ENCODE results near the gene ZCCHC14. TPM values are rescaled to one million over a fixed set of nuclear protein-coding genes. Genes with fewer than 3 reads are reported as not detected.
"Not testable (repeated sequence)": the region's sequence is repeated elsewhere in the genome, so short reads cannot be mapped to it uniquely, and the experiment has no call there.

The ZCCHC14 gene
- total RNA-seq, 2 donors from 2014 or later = 33.0 to 45.6 TPM

DNA sequence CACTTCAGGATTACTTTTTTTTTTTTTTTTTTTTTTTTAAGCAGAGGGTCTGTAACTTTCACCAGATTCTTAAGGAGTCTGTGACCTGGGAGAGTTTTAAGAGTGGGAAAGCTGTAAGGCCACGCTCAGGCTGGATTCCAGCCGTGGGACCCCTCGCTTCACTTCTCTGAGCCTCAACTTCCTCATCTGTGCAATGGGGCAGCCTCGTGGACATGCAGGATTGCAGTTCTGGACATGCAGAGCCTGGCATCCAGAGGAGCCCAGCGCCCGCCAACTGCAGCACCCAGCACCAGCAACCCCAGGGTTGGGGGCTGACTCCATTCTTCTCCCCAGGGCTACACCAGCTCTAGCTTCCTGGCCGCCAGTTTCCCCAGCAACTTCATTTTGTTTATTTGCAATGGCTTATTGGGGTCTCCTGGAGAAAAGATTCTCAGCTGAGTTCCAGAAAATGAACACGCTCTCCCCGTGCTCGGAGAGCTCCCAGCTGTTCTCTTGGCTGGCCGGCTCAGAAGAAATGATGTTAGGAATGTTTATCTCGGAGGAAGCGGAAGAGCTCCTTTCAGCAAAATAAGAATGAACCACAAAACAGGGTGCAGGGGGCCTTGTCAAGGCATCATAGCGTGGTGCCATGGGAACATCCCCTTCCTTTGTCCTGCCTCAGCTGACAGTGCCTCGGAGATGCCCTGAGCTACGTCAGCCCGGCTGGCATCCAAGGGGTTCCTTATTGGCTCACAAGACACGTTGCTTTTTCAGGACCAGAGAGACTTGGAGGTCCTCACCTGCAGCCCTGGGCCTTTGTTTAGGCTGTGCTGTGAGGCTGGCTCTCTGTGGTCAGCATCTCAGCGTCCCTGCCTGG lies 22.9 kb upstream of the ZCCHC14 start:
- Histone ChIP-seq H3K4me3 (no peak overlapping the region), H3K36me3 (no peaks in the 10 kb centered on the region), H3K27ac (peak overlapping the region; percentile 63 to 97), H3K4me1 (ENCODE audit: control insufficient read depth in 1 of 2, low read depth in 2 of 2) (peaks cover 17 to 36% of the 10 kb centered on the region in 2 donors), H3K9me3 (no peaks in the 10 kb centered on the region), H3K27me3 (replicated peaks; ENCODE audit: insufficient read depth) (no peaks in the 10 kb centered on the region)
- ATAC-seq (ENCODE audit: insufficient number of reproducible peaks, low FRiP score, low read depth) (no peak), DNase-seq (ENCODE audit: low spot score) (no peak)
- TF ChIP-seq, protein P1, sequence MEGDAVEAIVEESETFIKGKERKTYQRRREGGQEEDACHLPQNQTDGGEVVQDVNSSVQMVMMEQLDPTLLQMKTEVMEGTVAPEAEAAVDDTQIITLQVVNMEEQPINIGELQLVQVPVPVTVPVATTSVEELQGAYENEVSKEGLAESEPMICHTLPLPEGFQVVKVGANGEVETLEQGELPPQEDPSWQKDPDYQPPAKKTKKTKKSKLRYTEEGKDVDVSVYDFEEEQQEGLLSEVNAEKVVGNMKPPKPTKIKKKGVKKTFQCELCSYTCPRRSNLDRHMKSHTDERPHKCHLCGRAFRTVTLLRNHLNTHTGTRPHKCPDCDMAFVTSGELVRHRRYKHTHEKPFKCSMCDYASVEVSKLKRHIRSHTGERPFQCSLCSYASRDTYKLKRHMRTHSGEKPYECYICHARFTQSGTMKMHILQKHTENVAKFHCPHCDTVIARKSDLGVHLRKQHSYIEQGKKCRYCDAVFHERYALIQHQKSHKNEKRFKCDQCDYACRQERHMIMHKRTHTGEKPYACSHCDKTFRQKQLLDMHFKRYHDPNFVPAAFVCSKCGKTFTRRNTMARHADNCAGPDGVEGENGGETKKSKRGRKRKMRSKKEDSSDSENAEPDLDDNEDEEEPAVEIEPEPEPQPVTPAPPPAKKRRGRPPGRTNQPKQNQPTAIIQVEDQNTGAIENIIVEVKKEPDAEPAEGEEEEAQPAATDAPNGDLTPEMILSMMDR (IDR thresholded peaks at IDR 0.05) = no peak

DNA sequence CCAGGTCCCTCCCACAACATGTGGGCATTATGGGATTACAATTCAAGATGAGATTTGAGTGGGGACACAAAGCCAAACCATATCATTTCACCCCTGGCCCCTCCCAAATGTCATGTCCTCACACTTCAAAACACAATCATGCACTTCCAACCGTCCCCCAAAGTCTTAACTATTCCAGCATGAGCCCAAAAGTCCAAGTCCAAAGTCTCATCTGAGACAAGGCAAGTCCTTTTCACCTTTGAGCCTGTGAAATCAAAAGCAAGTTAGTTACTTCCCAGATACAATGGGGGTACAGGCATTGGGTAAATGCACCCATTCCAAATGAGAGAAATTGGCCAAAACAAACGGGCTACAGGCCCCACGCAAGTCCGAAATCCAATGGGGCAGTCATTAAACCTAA lies 17.0 kb upstream of the ZCCHC14 start:
- ATAC-seq (ENCODE audit: insufficient number of reproducible peaks, low FRiP score, low read depth); H3K4me1 ChIP-seq (ENCODE audit: control insufficient read depth in 1 of 2, low read depth in 2 of 2); H3K27ac ChIP-seq; H3K27me3 ChIP-seq (replicated peaks; ENCODE audit: insufficient read depth); H3K9me3 ChIP-seq; H3K36me3 ChIP-seq; DNase-seq (ENCODE audit: low spot score); H3K4me3 ChIP-seq: not testable (repeated sequence)

DNA sequence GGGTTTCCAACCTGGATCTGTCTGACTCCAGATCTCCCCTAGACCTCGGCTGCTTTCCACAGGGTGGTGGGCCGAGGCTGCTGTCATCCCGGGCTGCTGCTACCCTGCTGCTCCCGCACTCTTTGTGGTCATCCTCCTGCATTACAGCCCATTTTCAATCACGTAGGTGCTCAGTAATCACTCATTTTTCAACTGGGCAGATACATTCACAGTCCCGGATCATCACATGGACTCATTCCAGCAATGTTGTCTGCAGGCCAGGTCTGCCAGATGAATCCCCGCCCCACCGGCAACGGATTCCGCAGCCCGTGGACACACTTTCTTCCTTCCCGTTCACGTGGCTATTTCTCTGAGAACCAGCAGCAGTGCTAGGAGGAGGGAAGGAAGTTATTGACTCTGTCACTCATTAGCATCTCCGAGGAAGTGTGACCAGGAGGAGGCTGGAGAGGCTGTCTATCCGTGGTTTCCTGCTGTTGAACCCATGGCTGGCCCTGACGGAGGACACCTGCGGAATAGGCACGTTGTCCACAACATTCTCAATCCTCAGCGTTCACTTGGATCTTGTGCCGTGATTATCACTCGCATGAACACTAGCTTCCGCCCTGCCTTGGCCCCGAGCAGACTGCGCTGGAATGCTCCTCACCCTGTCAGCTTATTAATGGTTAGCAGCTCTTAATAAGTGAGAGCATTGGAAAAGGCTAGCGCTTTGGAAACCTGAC lies 14.7 kb upstream of the ZCCHC14 start:
- Histone ChIP-seq H3K9me3 (no peaks in the 10 kb centered on the region), H3K27ac (no peak overlapping the region), H3K36me3 (no peaks in the 10 kb centered on the region), H3K27me3 (replicated peaks; ENCODE audit: insufficient read depth) (no peaks in the 10 kb centered on the region), H3K4me1 (ENCODE audit: control insufficient read depth in 1 of 2, low read depth in 2 of 2) (no peaks in the 10 kb centered on the region), H3K4me3 (no peak overlapping the region)
- ATAC-seq (ENCODE audit: insufficient number of reproducible peaks, low FRiP score, low read depth) (no peak), DNase-seq (ENCODE audit: low spot score) (no peak)
- TF ChIP-seq, protein P1 (IDR thresholded peaks at IDR 0.05) = no peak

DNA sequence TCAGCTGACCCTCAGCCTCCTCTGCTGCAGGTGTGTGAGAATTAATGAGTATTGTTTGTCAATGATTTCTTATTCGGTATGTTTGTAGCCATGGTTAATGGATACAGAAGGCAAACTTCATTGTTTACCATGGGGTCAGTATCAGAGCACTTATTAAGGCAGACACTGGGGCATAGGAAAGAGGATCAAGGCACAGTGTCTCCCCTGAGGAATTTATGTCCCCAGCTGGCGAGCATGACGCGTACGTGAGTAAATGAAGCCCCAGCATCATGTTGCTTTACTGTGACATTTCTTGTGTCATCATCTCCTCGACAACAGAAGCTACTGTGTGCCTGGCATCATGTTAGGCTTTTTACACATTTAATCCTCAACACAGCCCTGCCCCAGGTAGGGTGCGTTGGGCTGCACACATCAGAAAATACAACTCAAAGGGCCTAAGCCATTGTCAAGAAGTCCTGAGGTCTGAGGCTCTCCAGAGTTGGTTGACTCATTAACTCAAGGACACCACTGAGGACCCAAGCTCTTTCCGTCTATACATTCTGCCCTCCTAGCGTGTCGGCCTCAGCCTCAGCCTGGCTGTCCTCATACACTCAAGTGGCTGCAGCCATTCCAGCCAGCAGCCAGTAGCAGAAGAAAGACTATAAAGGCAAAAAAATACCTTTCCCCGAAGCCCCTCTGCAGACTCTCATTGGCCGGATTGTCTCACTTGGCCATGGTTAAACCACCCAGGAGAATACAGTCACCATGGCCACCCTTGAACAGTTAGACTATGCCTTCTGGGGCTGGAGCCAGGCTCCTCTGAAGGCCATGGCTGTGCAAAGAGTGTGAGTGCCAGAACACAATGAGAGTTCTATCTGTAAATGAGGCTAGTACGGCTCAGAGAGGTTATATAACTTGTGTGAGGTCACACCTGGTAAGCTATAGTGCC lies 13.9 kb upstream of the ZCCHC14 start:
- Histone ChIP-seq H3K9me3 (no peaks in the 10 kb centered on the region), H3K27ac (no peak overlapping the region), H3K36me3 (no peaks in the 10 kb centered on the region), H3K27me3 (replicated peaks; ENCODE audit: insufficient read depth) (no peaks in the 10 kb centered on the region), H3K4me1 (ENCODE audit: control insufficient read depth in 1 of 2, low read depth in 2 of 2) (no peaks in the 10 kb centered on the region), H3K4me3 (no peak overlapping the region)
- ATAC-seq (ENCODE audit: insufficient number of reproducible peaks, low FRiP score, low read depth) = no peak
- TF ChIP-seq, protein P1 (IDR thresholded peaks at IDR 0.05) = no peak
- no peak for DNase-seq (ENCODE audit: low spot score)

DNA sequence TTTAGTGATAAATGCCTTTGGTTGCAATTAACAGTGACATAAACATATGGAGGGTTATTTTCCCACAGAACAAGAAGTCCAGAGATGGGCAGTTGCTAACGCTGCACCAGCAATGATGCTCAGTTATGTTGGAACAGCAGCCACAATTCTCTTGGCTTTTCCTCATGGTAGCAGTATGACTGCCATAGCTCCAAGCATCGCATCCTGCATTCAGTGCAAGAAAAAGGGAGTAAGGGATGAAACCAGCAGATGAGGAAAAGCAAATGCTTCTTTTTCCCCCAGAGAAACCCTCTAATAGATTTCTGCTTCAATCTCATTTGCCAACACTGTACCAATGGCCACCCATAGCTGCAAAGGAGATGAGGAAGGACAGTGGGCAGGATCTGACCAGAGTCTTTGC lies 13.0 kb upstream of the ZCCHC14 start:
- Histone ChIP-seq H3K27me3 (replicated peaks; ENCODE audit: insufficient read depth) (no peaks in the 10 kb centered on the region), H3K4me1 (ENCODE audit: control insufficient read depth in 1 of 2, low read depth in 2 of 2) (no peaks in the 10 kb centered on the region), H3K4me3 (no peak overlapping the region), H3K27ac (no peak overlapping the region), H3K9me3 (no peaks in the 10 kb centered on the region), H3K36me3 (no peaks in the 10 kb centered on the region)
- no peak for ATAC-seq (ENCODE audit: insufficient number of reproducible peaks, low FRiP score, low read depth)
- TF ChIP-seq, protein P1 (IDR thresholded peaks at IDR 0.05) = no peak
- DNase-seq (ENCODE audit: low spot score) = no peak

DNA sequence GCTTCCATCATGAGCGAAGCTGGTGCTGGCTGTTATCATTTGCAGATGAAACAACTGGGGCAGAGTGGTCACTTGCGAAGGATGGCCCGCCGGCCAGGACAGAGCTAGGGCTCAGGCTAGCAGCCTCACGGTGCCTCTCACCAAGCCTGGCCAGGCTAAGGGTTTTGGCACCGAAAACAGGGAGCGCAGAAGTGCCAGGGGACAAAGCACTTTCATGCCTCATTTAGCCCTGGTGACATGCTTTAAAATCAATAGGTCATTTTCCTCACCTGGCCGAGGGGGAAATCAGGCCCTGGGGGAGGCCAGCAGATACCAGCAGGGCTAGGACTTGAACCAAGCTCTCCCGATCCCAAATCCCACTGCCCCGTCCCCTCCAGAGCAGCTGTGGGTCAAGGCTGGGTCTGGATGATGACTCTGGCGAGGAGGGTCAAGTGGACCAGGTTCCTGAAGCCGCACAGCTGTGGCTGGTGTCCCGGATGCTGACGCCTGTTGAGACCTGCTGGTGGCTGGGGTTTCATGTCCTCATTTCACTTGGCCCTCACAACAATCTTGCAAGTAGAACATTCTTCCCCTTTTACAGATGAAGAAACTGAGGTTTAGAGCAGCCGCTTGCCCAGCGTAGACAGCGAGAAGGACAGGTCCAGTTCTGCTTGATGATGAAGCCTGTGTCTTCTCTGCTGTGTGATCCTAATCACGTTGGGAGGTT lies 10.6 kb upstream of the ZCCHC14 start:
- H3K9me3 ChIP-seq; H3K4me3 ChIP-seq; H3K27ac ChIP-seq; H3K36me3 ChIP-seq; DNase-seq (ENCODE audit: low spot score); ATAC-seq (ENCODE audit: insufficient number of reproducible peaks, low FRiP score, low read depth); H3K4me1 ChIP-seq (ENCODE audit: control insufficient read depth in 1 of 2, low read depth in 2 of 2); H3K27me3 ChIP-seq (replicated peaks; ENCODE audit: insufficient read depth): not testable (repeated sequence)
